IMR-90 (cell line): ENCODE results near the gene LAGE3. TPM values are rescaled to one million over a fixed set of nuclear protein-coding genes. Genes with fewer than 3 reads are reported as not detected.

ENCODE experiments used
- ATAC-seq: fragments of 200-7000 bp; cut with Tn5 transposase; 2 replicates; pipeline ENCODE4 v1.9.1; 2020; ENCODE audit warnings: low read depth, mild to moderate bottlenecking, moderate library complexity
- BruUV-seq: library from RNA; stranded (reverse); fragments of 400-500 nt; replicated peaks from 2 replicates; lab custom pipeline; 2021; lab: Mats Ljungman, UMichigan
- CTCF ChIA-PET: fragments of 300-600 bp; formaldehyde crosslinking; extraction: SDS; loops from one replicate; lab custom pipeline; 2021; ENCODE audit warnings: antibody characterized with exemption; lab: Yijun Ruan, JAX
- POLR2A ChIA-PET: fragments of 300-600 bp; sonication (Branson Sonifier 250); formaldehyde crosslinking; loops from one replicate; lab custom pipeline; 2022; ENCODE audit warnings: antibody characterized with exemption; ENCODE audit not compliant: unreplicated experiment; lab: Charles Lee
- DNase-seq: peaks from one replicate; pipeline ENCODE4 v3.0.0; 2013
- H2AFZ ChIP-seq: replicated peaks from 2 replicates; pipeline ENCODE3; 2013; ENCODE audit warnings: low read length, mild to moderate bottlenecking; ENCODE audit not compliant: poor library complexity
- H2AK5ac ChIP-seq: 2 replicates; pipeline ENCODE4 v1.6.1; 2013; ENCODE audit warnings: low read depth, low read length, inconsistent platforms
- H2AK9ac ChIP-seq: replicated peaks from 2 replicates; pipeline ENCODE3; 2013; ENCODE audit warnings: mild to moderate bottlenecking, low read depth, low read length, moderate library complexity; ENCODE audit not compliant: poor library complexity
- H2BK120ac ChIP-seq: 2 replicates; pipeline ENCODE4 v1.6.1; 2013; ENCODE audit warnings: low read depth, low read length, inconsistent platforms
- H2BK15ac ChIP-seq: 3 replicates; pipeline ENCODE4 v1.6.1; 2013; ENCODE audit warnings: low read depth, low read length, inconsistent platforms
- H2BK20ac ChIP-seq: 2 replicates; pipeline ENCODE4 v1.6.1; 2013; ENCODE audit warnings: low read depth, mild to moderate bottlenecking, inconsistent platforms, low read length, moderate library complexity
- H2BK5ac ChIP-seq: 2 replicates; pipeline ENCODE4 v1.6.1; 2013; ENCODE audit warnings: mild to moderate bottlenecking, low read depth, low read length, inconsistent platforms; ENCODE audit not compliant: poor library complexity, severe bottlenecking
- H3K14ac ChIP-seq: replicated peaks from 2 replicates; pipeline ENCODE4 v1.6.1; 2013; ENCODE audit warnings: low read depth, low read length, inconsistent platforms
- H3K18ac ChIP-seq: 2 replicates; pipeline ENCODE4 v1.6.1; 2013; ENCODE audit warnings: low read depth, low read length, control low read depth
- H3K23ac ChIP-seq: 2 replicates; pipeline ENCODE4 v1.6.1; 2013; ENCODE audit warnings: low read depth, low read length, inconsistent platforms
- H3K27ac ChIP-seq: 2 replicates; pipeline ENCODE4 v1.5.1; 2013; ENCODE audit warnings: mild to moderate bottlenecking, control low read depth, low read length; ENCODE audit not compliant: insufficient read depth
- H3K27me3 ChIP-seq: 2 replicates; pipeline ENCODE4 v1.6.1; 2013; ENCODE audit warnings: low read length; ENCODE audit not compliant: control insufficient read depth, insufficient read depth
- H3K36me3 ChIP-seq: 2 replicates; pipeline ENCODE4 v1.6.1; 2013; ENCODE audit warnings: low read length, mixed read lengths; ENCODE audit not compliant: control insufficient read depth, insufficient read depth
- H3K4ac ChIP-seq: 2 replicates; pipeline ENCODE4 v1.6.1; 2013; ENCODE audit warnings: low read depth, low read length, inconsistent platforms
- H3K4me1 ChIP-seq: 2 replicates; pipeline ENCODE4 v1.6.1; 2013; ENCODE audit warnings: low read length, mixed read lengths; ENCODE audit not compliant: control insufficient read depth, insufficient read depth
- H3K4me2 ChIP-seq: 2 replicates; pipeline ENCODE4 v1.6.1; 2013; ENCODE audit warnings: low read depth, mild to moderate bottlenecking, control low read depth, low read length, moderate library complexity
- H3K4me3 ChIP-seq: 2 replicates; pipeline ENCODE4 v1.5.1; 2013; ENCODE audit warnings: low read depth, mild to moderate bottlenecking, control low read depth, low read length, moderate library complexity; ENCODE audit not compliant: insufficient read depth
- H3K56ac ChIP-seq: 2 replicates; pipeline ENCODE4 v1.6.1; 2013; ENCODE audit warnings: low read length, inconsistent platforms; ENCODE audit not compliant: insufficient read depth; ENCODE audit errors: extremely low read depth
- H3K79me1 ChIP-seq, 2 experiments: 2 replicates each; pipeline ENCODE4 v1.6.1; 2013; ENCODE audit warnings: low read length in 2 of 2, inconsistent platforms in 1 of 2, low read depth in 1 of 2
- H3K9ac ChIP-seq: 2 replicates; pipeline ENCODE4 v1.6.1; 2013; ENCODE audit warnings: low read depth, low read length, control low read depth
- H3K9me1 ChIP-seq: 2 replicates; pipeline ENCODE4 v1.6.1; 2013; ENCODE audit warnings: low read length, inconsistent platforms; ENCODE audit not compliant: insufficient read depth
- H3K9me3 ChIP-seq: 2 replicates; pipeline ENCODE4 v1.6.1; 2013; ENCODE audit warnings: low read length; ENCODE audit not compliant: control insufficient read depth, insufficient read depth
- H4K20me1 ChIP-seq: 2 replicates; pipeline ENCODE4 v1.6.1; 2013; ENCODE audit warnings: low read length, inconsistent platforms; ENCODE audit not compliant: insufficient read depth
- H4K5ac ChIP-seq: 2 replicates; pipeline ENCODE4 v1.6.1; 2013; ENCODE audit warnings: mild to moderate bottlenecking, low read depth, low read length, control low read depth
- H4K8ac ChIP-seq, 2 experiments: 2 replicates each; pipeline ENCODE4 v1.6.1; 2013; ENCODE audit warnings: low read depth in 2 of 2, low read length in 2 of 2, control low read depth in 1 of 2, inconsistent platforms in 1 of 2
- H4K91ac ChIP-seq: 2 replicates; pipeline ENCODE4 v1.6.1; 2013; ENCODE audit warnings: low read depth, low read length, inconsistent platforms; ENCODE audit not compliant: insufficient read depth
- BHLHE40 ChIP-seq: fragments of 150-350 bp; IDR thresholded peaks from 2 replicates; pipeline ENCODE4 v1.6.1; 2016; ENCODE audit warnings: mild to moderate bottlenecking, low read depth, low read length
- CEBPB ChIP-seq: IDR thresholded peaks from 2 replicates; pipeline ENCODE4 v1.6.1; 2012; ENCODE audit warnings: low read depth, low read length, improper control_type of control experiment
- ELK1 ChIP-seq: fragments of 150-350 bp; IDR thresholded peaks from 2 replicates; pipeline ENCODE4 v1.6.1; 2016; ENCODE audit warnings: low read depth, mild to moderate bottlenecking, low read length, moderate library complexity, borderline replicate concordance
- MAZ ChIP-seq: IDR thresholded peaks from 2 replicates; pipeline ENCODE4 v1.6.1; 2012; ENCODE audit warnings: low read depth, mild to moderate bottlenecking, low read length, improper control_type of control experiment, moderate library complexity, borderline replicate concordance
- POLR2A ChIP-seq: IDR thresholded peaks from 2 replicates; pipeline ENCODE4 v1.6.1; 2012; ENCODE audit warnings: mild to moderate bottlenecking, low read depth, low read length
- RFX5 ChIP-seq: IDR thresholded peaks from 2 replicates; pipeline ENCODE4 v1.8.0; 2012; ENCODE audit warnings: low read depth, mild to moderate bottlenecking, low read length, moderate library complexity
- USF2 ChIP-seq: fragments of 150-350 bp; IDR thresholded peaks from 2 replicates; pipeline ENCODE4 v1.6.1; 2017; ENCODE audit warnings: mild to moderate bottlenecking, antibody characterized with exemption, low read length, low read depth
- WGBS, 2 experiments: methylation state at CpG; one replicate each; pipeline versions ENCODE4 v1.1.5 to v1.1.7; 2013; ENCODE audit warnings: missing lambda C conversion rate in 2 of 2; ENCODE audit not compliant: insufficient read length in 1 of 2; ENCODE audit errors: extremely low coverage in 2 of 2; 5-methylcytosine and 5-hydroxymethylcytosine counted together
- dilution Hi-C: fragments of 300-500 bp; cut with HindIII; formaldehyde crosslinking; loops from one replicate; pipeline ENCODE4 v1.14.3; 2018; ENCODE audit warnings: low sequenced_read_pairs; ENCODE audit not compliant: unreplicated experiment
- in situ Hi-C: fragments of 300-500 bp; cut with MboI; formaldehyde crosslinking; loops from 3 replicates; pipeline ENCODE4 v1.14.3; 2019; ENCODE audit warnings: low sequenced_read_pairs, inconsistent platforms, mixed read lengths
- intact Hi-C: fragments of 100-400 bp; cut with micrococcal nuclease; formaldehyde crosslinking; loops from 2 replicates; pipeline ENCODE4 v1.10.0; 2022
- polyA plus RNA-seq, 3 experiments: library from polyadenylated mRNA; depleted of rRNA; stranded (reverse); fragments of >200 nt; gene quantifications; 2 replicates each; pipeline ENCODE4 v1.2.3, GENCODE V29; 2012; ENCODE audit warnings: low replicate concordance in 1 of 3
- total RNA-seq: library from RNA; depleted of rRNA; stranded (reverse); fragments of >200 nt; gene quantifications from 2 replicates; pipeline ENCODE4 v1.2.3, GENCODE V29; 2012

The LAGE3 gene
- total and polyA plus RNA-seq, 2 of the 4 experiments (the other 2 are of a cell fraction) = 3.6 to 14.8 TPM

- no peak overlapping the region for H2BK5ac ChIP-seq
- H3K27me3 ChIP-seq = no peaks in the 10 kb centered on the region
- no peak overlapping the region for H4K91ac ChIP-seq
- no peak overlapping the region for H3K18ac ChIP-seq
- no TSS peak for BruUV-seq
- H4K20me1 ChIP-seq = no peaks in the 10 kb centered on the region
- dilution Hi-C loops = no loop called here
- H3K79me1 ChIP-seq = peaks cover 0 to 5% of the 10 kb centered on the region in 2 experiments; a peak in 1 of 4 replicates
- TF ChIP-seq RFX5 (no peak), USF2 (no peak), ELK1 (no peak), POLR2A (no peak), CEBPB (no peak), BHLHE40 (no peak), MAZ (no peak)
- H3K4me2 ChIP-seq = no peak overlapping the region
- DNase-seq (no peak), ATAC-seq (no peak)
- WGBS, 2 experiments = 97% methylated on average over 4 of the region's 9 CpGs; no CpG with 5 or more reads in 1 of the 2 experiments
- no peak overlapping the region for H4K8ac ChIP-seq
- no peaks in the 10 kb centered on the region; the same call in 1 of the 2 replicates for H3K9me3 ChIP-seq
- ChIA-PET POLR2A (no interaction called here), CTCF (interaction anchor here (1.1 kb wide), 1 partner anchor 15 kb away, joined by 5 read pairs; no protein-coding TSS in a partner anchor)
- H3K4me1 ChIP-seq = no peaks in the 10 kb centered on the region
- in situ Hi-C loops = no loop called here
- no peak overlapping the region for H2BK15ac ChIP-seq
- intact Hi-C loops = no loop called here
- H2AFZ ChIP-seq = no peak overlapping the region
- no peak overlapping the region for H3K4ac ChIP-seq
- H3K56ac ChIP-seq = no peak overlapping the region
- H3K4me3 ChIP-seq = no peak overlapping the region
- no peak overlapping the region for H2BK120ac ChIP-seq
- H2BK20ac ChIP-seq = no peak overlapping the region
- no peak overlapping the region for H3K9ac ChIP-seq
- H3K23ac ChIP-seq = no peak overlapping the region
- no peaks in the 10 kb centered on the region for H3K9me1 ChIP-seq
- no peak overlapping the region for H2AK5ac ChIP-seq
- no peak overlapping the region for H3K14ac ChIP-seq
- H2AK9ac ChIP-seq = no peak overlapping the region
- H4K5ac ChIP-seq = no peak overlapping the region
- H3K36me3 ChIP-seq = peaks cover 34% of the 10 kb centered on the region
- no peak overlapping the region for H3K27ac ChIP-seq
Measured at GRCh38 chrX:154452823-154453222, 26.3 kb downstream of the LAGE3 start.
